Activated CD4-positive, CD25-positive, alpha-beta regulatory T cell treated with anti-CD3 and anti-CD28 coated beads, Interleukin-2, amount 50 U/mL, for 72 hours (primary cell): ENCODE measurements around the gene RHPN2.
"Not testable (repeated sequence)": the region's sequence is repeated elsewhere in the genome, so short reads cannot be mapped to it uniquely, and the experiment has no call there.

ENCODE experiments used
- DNase-seq: peaks from one replicate; pipeline ENCODE4 v3.0.0; 2021

Gene RHPN2

DNA sequence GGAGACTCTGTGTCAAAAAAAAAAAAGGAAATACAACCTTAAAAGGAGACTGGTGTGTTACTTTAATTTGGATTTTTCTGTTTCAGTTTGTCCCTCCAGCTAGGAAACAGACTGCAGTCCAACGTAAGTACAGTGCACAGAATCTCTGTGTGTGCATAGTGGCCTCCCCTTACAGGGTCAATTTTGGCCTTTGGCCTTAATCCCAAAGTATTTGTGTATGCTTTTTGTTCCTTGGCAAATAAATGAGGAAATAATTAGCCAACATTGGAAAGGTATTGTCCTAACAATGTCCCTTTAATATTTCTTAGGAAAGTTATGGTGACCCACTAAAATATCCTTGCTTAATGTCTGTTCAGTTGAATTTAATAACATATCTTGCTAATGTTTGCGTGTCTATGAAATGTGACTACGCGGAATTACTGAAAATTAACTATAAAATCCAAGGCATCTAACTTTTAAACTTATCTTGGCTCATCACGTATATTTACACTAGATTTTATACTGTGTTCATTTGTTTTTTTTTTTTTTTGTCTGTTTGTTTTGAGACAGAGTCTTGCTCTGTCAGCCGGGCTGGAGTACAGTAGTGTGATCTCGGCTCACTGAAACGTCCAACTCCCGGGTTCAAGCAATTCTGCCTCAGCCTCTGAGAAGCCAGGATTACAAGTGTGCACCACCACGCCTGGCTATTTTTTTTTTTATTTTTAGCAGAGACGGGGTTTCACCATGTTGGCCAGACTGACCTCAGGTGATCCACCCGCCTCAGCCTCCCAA is 39.0 kb downstream of the RHPN2 start:
- not testable (repeated sequence) for DNase-seq

DNA sequence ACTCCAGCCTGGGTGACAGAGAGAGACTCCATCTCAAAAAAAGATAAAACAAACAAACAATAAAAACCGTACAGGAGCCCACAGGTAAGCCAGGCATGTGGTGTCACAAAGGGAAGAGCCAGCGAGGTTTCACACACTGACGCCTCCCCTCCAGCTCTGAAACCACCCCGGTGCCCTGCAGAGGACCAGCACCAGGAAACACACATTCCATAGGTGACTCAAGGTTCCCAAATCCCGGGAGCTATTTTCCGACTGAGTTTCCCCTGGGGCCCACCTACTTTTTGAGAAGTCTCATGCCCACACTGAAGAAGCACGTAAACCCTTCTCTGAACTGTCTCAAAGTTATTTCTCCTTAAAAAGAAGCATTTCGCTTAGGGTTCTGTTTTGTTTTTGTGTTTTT is 40.3 kb downstream of the RHPN2 start:
- DNase-seq: no peak

DNA sequence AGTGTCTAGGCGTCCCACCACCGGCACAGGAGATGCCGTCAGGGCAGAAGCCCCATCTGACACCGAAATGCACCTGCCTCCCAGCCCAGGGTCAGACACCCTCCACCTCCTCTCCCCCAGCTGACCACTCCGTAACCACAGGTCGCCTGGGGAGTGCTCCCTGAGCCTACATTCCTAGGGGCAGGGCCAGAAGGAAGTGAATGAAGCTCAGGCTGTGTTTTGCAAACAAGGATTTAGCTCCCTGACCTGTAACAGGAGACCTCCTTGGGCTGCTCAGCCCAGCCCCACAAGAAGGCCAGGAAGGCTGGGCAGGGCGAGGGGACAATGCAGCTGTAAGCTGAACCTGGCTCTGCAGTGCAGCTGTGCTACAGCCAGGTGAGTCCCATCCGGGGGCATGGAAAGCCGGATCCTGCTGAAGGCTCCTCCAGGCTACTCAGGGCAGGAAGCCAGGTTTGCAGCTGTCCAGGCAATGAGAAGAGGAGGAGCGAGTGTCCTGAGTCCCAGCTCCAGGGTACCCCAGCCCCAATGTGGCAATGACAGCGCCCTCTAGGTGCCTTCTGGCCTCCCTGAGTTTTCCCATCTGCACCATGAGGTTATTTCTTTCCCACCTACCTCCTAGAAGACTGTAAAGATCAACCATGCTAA is 42.1 kb downstream of the RHPN2 start:
- DNase-seq: no peak

DNA sequence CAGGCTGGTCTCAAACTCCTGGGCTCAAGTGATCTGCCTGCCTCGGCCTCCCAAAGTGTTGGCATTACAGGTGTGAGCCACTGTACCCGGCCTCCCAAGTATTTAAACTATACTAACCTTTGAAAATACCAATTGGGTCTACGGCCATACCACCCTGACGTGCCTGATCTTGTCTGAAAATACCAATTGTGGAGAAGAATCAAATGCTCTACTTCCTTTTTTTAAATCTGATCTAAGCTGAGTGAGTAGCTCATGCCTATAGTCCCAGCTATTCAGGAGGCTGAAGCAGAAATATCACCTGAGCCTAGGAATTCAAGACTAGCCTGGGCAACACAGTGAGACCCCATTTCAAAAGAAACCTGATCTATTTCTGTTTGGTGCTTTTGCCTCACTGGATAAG is 53.8 kb downstream of the RHPN2 start:
- not testable (repeated sequence) for DNase-seq

DNA sequence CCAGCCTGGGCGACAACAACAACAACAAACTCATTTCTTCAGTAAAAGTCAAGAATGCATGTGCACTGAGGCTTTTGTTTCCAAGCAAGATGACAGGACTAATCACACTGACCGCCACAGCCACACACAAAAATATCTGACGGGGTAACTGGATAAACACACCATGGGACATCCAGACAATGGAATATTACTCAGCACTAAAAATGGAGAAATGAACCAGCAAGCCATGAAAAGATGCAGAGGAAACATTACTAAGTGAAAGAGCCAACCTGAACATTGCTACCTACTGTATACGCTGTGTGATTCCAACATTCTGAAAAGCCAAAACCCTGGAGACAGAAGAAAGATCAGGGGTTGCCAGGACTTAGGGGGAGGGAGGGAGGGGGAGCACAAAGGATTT is 56.0 kb downstream of the RHPN2 start:
- no peak for DNase-seq

DNA sequence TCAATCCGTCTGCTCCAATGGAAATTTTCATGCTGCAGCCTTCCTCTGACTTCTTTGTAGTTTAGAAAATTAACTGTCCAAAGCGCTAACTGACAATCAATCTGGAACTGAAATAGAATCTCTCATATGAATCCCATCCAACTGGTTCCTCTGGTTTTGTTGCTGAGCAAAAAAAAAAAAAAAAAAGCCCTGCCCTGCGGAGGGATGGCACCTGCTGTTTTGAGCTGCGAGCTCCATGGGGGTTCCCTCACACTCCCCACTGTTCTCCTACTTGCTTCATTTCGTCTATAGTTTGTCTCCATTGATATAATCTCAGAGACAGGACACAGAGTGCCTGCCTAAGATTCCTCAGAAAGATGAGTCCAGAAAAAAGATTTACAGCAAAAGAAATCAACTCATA is 59.2 kb downstream of the RHPN2 start:
- DNase-seq: no peak

DNA sequence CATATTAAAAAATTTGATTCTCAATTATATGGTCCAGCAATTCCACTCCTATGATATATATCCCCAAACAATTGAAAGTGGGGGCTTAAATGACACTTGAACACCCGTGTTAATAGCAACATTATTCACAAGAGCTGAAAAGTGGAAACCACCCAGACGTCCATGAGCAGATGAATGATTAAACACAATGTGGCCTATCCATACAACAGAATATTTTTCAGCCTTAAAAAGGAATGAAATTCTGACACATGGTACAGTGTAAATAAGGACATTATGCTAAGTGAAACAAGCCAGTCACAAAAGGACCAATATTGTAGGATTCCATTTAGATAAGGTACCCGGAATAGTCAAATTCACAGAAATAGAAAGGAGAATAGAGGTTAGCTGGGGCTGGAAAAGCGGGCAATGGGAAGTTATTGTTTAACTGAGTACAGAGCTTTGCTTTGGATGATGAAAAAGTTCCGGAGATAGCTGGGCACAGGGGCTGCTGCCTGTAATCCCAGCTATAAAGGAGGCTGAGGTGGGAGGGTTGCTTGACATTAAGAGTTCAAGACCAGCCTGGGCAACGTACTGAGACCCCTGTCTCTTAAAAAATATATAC is 61.2 kb downstream of the RHPN2 start:
- not testable (repeated sequence) for DNase-seq

DNA sequence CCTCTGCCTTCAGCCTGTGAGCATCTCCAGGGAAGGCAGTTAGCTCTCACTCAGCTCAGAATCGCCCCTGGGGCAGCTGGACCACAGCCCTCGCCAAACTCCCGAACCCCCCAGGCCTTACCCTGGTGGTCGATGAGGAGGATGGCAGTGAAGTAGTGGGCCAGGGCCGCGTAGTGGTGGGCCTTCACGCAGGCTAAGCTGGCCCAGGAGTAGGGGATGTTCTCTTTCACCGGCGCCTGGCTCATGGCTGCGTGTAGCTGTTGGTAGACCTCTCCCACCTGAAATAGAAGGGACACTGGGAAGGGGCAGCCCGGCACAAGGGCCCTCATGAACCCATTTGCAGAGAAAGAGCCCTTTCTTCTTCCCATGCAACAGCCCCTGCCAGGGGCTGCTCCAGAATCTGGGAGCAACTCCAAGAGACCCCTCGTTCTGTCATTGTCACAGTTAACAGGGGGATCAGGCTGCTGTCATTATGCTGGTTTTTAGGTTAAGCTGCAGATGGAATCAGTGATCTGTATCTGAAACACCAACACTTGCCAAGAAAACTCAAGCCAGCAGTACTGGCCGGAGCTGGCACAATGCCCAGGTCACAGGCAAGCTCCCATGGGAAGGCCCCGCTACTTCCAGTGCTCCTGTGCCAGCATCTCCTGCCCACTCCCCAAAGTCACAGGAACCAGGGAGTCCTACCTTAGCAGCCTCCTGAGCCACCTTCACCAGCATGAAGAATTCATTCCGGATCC is 62.4 kb downstream of the RHPN2 start:
- DNase-seq: not testable (repeated sequence)

DNA sequence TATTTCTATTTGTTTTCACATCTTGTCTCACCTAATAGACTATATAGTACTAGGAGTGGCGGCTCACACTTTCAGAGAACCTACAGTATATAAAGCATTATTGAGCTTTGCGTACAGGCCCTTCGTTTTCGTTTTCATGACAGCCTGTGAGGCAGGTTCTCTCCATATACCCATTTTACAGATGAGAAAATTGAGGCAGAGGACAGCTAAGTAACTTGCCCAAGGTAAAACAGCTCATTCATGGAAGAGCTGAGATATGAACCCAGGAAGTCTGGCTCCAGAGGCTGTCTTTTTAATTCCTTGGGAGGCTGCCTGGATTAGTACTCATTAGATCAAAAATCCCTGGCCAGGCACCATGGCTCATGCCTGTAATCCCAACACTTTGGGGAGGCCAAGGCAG is 63.8 kb downstream of the RHPN2 start:
- no peak for DNase-seq

DNA sequence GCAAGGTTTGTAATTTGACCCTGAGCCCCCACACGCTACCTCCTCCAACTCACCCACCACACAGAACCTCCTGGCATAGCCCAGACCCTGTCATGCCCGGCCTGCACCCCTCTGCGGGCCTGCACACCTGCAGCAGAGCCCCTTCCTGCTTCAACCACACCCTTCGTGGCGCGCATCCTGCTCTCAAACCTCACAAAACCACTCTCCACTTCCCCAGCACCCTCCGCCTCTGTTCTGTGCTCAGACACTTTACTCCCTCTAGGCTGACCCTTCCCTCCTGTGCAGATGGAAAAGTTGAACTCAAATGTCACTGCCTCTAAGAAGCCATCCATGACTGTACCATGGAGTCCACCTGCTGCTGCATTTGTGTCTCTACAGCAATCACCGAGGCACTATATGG is 64.2 kb downstream of the RHPN2 start:
- DNase-seq: no peak

DNA sequence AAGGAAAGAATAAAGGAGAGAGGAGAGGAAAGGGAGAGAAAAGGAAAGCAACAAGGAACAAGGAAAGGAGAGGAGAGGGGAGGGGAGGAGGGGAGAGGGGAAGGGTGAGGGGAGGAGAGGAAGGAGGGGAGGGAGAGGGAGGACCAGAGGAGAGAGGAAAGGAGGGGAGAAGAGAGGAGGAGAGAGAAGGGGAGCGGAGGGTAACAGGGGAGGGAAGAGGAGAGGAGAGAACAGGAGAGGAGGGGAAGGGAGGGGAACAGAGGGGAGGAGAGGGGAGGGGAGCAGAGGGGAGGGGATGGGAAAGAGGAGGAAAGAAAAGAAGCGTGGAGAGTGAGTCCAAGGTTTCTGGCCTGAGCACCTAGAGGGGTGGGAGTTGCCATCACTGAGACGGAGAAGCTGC is 66.0 kb downstream of the RHPN2 start:
- DNase-seq: no peak

DNA sequence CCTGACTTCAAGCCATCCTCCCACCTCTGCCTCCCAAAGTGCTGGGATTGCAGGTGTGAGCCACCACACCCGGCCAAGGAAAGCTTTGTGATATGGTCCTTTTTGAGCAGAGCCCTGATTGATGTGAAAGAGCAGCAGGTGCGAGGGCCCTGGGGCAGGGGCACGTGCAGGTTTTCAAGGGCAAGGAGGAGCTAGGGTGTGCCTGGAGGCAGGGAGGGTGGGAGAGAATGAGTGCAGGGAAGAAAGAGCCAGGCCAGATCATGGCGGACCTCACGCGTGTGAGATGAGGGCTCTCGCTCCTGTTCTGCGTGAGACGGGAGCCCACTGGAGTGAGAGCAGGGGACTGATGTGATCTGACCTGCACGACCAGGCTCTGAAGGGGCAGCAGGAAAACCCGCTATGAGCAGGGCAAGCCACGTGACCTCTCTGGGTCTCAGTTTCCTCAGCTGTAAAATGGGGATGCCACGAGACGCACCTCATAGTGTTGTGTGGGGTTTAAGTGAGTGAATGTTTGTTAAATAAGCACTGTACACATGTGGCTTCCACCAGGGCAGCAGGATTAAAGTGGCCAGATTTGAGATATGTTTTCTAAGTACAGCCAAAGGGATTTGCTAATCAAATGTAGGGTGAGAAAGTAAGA is 66.9 kb downstream of the RHPN2 start:
- DNase-seq: no peak

DNA sequence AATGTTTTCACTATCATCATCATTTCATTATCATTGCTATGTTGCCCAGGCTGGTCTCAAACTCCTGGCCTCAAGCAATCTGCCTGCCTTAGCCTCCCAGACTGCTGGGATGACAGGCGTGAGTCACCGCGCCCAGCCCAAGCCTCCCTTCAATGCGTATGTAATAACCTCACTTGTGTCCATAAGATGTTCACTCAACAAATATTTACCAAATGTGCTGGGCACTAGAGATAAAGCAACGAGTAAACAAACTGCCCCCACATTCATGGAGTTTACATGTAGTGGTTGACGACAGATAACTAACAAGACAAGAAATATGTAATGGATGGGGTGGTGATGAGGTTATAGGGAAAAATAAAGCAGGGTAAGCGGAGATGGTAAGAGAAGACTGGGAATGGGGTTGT is 67.6 kb downstream of the RHPN2 start:
- not testable (repeated sequence) for DNase-seq

DNA sequence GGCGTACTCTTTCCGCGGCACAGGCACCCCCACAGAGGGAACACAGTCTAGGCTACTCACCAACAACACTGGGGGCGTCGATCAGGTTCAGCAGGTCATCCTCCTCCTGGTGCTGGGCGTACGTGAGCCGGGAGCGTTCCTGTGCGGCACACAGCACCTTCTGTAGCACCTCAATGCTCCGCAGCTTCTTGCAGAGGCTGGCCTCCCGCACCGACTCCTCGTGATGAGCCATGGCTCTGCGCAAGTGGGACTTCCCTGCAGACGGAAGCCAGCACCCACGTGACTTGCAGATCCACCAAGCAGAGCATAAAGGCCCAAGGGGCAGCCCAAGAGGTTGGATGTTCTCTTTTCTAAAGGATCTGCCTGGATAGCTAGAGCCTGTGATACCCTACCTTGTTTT is 68.7 kb downstream of the RHPN2 start:
- DNase-seq: not testable (repeated sequence)

DNA sequence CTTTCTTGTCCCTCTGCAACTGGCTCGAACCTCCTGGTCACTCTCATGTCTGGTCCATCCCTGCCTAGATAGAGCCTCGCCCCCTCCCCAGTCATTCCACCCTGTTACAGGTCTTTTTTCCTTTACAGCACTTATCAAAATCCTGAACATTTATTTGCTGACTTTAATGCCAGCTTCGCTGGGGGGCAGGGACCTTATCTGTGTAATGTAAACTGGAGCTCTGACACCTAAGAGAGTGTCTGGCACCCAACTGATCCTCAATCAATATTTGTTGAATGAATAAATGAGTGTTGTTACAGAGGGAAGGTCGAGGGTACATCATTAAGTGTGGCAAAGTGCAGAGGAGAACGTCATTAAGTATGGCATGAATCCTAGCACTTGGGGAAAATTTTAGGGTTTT is 76.0 kb downstream of the RHPN2 start:
- no peak for DNase-seq

DNA sequence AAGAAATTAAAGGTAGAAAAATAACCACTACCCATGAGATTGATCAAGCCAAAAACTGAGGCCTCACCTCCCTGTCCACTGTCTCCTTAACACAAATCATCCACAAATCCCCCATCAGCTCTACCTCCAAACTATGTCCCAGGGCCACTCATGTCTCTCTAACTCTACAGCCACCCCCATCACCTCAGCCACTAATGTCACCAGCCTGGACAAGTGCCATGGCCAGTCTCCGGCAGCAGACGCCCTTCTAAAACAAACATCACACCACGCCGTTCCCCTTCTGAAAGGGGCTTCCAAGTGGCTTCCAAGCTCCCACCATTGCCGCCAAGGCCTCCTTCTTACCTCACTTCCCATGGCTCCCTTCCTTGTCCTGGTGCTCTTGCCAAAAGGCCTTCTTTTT is 76.4 kb downstream of the RHPN2 start:
- not testable (repeated sequence) for DNase-seq

DNA sequence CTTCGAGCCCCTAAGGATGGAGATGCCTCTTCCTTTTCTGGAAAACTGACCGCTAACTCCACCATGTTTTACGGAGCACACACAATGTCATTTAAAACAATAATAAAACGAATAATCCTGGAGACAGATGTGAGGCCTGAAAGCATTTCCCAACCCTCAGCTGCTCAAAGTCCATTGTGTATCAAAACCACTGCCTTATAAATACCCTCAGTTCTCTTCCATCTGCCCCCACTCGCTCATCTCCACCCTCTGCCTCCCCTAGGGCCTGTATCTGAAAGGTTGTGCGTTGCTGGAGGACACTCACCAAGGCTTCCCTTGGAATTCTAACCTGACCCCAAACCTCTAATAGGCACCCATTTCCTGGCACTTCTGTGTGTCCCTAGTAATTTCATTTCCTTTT is 82.2 kb downstream of the RHPN2 start:
- not testable (repeated sequence) for DNase-seq

DNA sequence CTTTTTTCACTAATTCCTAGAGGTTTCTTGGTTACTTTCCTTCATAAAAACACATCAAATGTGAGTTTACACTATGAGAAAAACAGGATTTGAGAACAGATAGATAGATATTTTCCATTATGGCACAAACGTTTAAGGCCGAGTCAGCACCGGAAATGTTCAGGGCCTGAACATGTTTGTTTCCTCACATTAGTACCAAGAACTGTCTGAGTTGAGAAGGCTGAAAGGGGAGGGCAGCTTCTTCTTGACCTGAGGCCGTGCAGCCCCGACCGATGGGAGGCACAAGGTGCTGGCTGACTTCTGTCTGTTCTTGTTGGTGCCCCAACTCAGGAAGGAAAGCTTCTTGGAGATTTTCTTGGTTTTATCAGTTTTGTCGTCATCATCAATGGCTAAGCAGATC is 84.9 kb downstream of the RHPN2 start:
- not testable (repeated sequence) for DNase-seq

DNA sequence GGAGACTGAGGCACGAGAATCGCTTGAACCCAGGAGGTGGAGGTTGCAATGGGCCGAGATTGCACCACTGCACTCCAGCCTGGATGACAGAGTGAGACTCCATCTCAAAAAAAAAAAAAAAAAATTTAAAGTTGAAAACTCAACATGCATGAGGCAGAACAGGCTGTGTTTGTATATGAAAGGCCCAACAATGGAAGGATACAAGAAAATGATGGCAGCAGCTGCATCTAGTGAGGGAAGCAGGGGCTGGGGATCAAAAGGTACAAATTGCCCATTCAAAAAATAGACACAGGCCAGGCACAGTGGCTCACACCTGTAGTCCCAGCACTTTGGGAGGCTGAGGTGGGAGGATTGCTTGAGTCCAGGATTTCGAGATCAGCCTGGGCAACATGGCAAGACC is 86.9 kb downstream of the RHPN2 start:
- DNase-seq: not testable (repeated sequence)

DNA sequence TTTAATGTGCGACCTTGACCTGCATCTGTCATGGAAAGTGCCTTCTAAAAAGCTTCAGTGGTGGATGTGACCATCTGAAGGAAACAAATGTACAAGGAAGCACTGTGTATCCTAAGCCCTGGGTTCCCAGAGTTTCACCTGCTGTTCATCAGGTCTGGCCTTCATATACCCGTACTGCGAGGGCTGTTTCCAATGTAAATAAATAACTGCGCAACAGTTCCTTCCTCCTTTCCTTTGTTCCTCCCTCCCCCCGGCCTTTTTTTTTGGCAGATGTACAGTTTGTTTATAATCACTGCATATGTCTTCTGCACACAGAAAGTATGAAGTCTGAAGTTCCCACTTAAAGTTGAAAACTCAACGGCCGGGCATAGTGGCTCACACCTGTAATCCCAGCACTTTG is 87.4 kb downstream of the RHPN2 start:
- DNase-seq: no peak

DNA sequence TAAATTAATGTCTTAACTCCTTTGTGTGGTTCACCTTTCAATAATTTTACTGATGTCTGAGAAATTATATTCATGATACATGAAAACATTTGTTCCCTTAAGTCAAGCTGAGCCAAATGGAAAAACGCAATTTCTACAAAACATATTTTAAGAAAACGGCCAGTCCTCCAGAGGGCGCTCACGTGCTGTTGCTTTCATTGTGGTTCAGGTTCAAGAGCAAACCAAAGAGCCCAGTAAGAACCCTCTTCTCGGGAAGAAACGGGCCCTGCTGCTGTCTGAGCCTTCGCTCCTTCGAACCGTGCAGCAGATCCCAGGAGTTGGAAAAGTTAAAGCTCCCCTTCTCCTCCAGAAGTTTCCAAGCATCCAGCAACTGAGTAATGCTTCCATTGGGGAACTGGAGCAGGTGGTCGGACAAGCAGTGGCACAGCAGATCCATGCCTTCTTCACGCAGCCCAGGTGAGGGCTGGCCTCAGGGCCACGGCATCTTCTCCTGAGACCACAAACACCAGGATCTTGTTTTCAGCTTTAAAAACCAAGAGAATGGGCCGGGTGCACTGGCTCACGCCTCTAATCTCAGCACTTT is 88.4 kb downstream of the RHPN2 start:
- DNase-seq: peak; percentile 67

DNA sequence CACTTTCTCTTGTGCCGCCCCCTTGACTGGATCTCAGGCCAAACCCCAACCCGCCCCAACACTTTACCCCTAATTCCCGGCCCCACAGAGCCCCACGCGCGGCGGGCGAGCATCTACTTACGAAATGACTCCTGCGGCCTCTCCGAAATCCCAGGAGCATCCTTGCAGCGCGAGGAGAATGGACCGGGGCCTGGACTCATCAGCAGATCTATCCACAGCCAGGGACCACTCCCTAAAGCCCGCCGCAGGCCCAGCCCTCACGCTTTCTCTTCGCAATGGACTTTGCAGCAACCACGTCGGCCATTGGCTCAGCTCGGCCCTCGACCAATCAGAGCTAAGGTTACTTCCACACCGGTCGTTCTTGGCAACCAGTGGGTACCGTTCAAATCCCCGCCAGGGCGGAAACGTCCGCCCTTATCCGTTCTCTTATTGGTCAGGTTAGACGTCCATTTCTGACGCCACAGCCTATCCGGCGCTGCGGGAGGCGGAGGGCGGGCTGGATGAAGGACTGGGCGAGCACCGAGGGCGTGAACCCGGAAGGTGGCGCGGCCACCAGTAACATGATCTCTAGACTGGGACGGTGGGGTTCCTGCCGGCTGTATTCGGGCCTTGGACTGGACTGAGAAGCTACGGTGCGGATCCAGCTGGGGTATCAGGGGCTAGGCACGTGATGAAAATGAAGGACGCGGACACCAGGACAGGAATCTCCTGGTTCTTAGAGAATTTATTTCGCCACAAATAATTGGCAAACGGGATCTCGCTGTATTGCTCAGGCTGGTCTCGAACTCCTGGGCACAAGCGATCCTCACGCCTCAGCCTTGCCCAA is 92.8 kb downstream of the RHPN2 start, which contains the start of the genes CEP89 and FAAP24:
Gene CEP89, minus strand, starts transcription at position 244 of the 826 bp plus-strand sequence. Its CDS starts 84 bp downstream, at position 160.
Gene FAAP24, plus strand, starts transcription at position 528 of the 826 bp plus-strand sequence. CDS start 955 bp downstream, outside the sequence.
- DNase-seq: peak; percentile 96
